ENCODE results near the gene ADPRHL1.

The ADPRHL1 gene

GRCh38 chr13:113429608-113429985 is 23.7 kb downstream of the ADPRHL1 start:
- no peak for DNase-seq

GRCh38 chr13:113428871-113429607 is 24.2 kb downstream of the ADPRHL1 start:
- DNase-seq, result no peak

- no peak for DNase-seq
Measured at GRCh38 chr13:113428469-113428865, 24.8 kb downstream of the ADPRHL1 start.

- no peak for DNase-seq
Measured at GRCh38 chr13:113427562-113428468, 25.5 kb downstream of the ADPRHL1 start.

GRCh38 chr13:113426591-113426986 is 26.7 kb downstream of the ADPRHL1 start:
- no peak for DNase-seq

- DNase-seq, result no peak
Measured at GRCh38 chr13:113425941-113426590, 27.2 kb downstream of the ADPRHL1 start.

GRCh38 chr13:113423520-113424163 is 29.6 kb downstream of the ADPRHL1 start:
- DNase-seq, result no peak

GRCh38 chr13:113422807-113423519 is 30.3 kb downstream of the ADPRHL1 start:
- no peak for DNase-seq

- DNase-seq, result no peak
Measured at GRCh38 chr13:113421673-113422270, 31.5 kb downstream of the ADPRHL1 start.

GRCh38 chr13:113420833-113421600 is 32.3 kb downstream of the ADPRHL1 start:
- DNase-seq, result no peak

- DNase-seq, result no peak
Measured at GRCh38 chr13:113420232-113420631, 33.1 kb downstream of the ADPRHL1 start.

- DNase-seq, result no peak
Measured at GRCh38 chr13:113419531-113420193, 33.6 kb downstream of the ADPRHL1 start.

GRCh38 chr13:113418722-113419049 is 34.6 kb downstream of the ADPRHL1 start:
- no peak for DNase-seq

GRCh38 chr13:113417836-113418721 is 35.2 kb downstream of the ADPRHL1 start:
- DNase-seq, result no peak

GRCh38 chr13:113417008-113417751 is 36.1 kb downstream of the ADPRHL1 start:
- DNase-seq, result no peak

- DNase-seq, result no peak
Measured at GRCh38 chr13:113415825-113416224, 37.5 kb downstream of the ADPRHL1 start.

GRCh38 chr13:113415032-113415431 is 38.3 kb downstream of the ADPRHL1 start:
- DNase-seq, result no peak

GRCh38 chr13:113414335-113414734 is 39.0 kb downstream of the ADPRHL1 start:
- no peak for DNase-seq

GRCh38 chr13:113413898-113414282 is 39.4 kb downstream of the ADPRHL1 start:
- no peak for DNase-seq

Measured in cerebellar nuclear complex (tissue), 1 donor.